Endothelial cell of umbilical vein (primary cell): ENCODE measurements around the gene TXNDC12. TPM values are rescaled to one million over a fixed set of nuclear protein-coding genes. Genes with fewer than 3 reads are reported as not detected.
"Not testable (repeated sequence)": the region's sequence is repeated elsewhere in the genome, so short reads cannot be mapped to it uniquely, and the experiment has no call there.

Experiments
- BruUV-seq: library from RNA; stranded (reverse); fragments of 400-500 nt; replicated peaks from 2 replicates; lab custom pipeline; 2021; lab: Mats Ljungman, UMichigan
- CTCF ChIA-PET: fragments of 300-600, 350-600 bp; sonication (Branson Sonifier 250); formaldehyde crosslinking; loops from one replicate; lab custom pipeline; 2021; ENCODE audit warnings: antibody characterized with exemption, inconsistent platforms; lab: Charles Lee
- POLR2A ChIA-PET: fragments of 300-600, 350-600 bp; sonication (Branson Sonifier 250); formaldehyde crosslinking; loops from one replicate; lab custom pipeline; 2021; ENCODE audit warnings: antibody characterized with exemption, inconsistent platforms; lab: Charles Lee
- DNase-seq: peaks from one replicate; pipeline ENCODE4 v3.0.0-alpha.2; 2011; ENCODE audit warnings: low read depth, low spot score
- FAIRE-seq: peaks from 2 replicates; lab custom pipeline; 2011; peaks lifted over from hg19 to GRCh38; lab: Jason Lieb, UNC
- H2AFZ ChIP-seq: 2 replicates; pipeline ENCODE4 v1.6.0; 2012; ENCODE audit warnings: low read depth, low read length, control low read depth, inconsistent platforms
- H3K27ac ChIP-seq: 2 replicates; pipeline ENCODE4 v1.5.1; 2011; ENCODE audit warnings: low read depth, mild to moderate bottlenecking, control low read depth, low read length, moderate library complexity; ENCODE audit not compliant: insufficient read depth
- H3K27me3 ChIP-seq, 2 experiments: 2 replicates each; pipeline versions ENCODE4 v1.6.0 to v1.6.1; 2011; ENCODE audit warnings: low read length in 2 of 2, mixed read lengths in 1 of 2; ENCODE audit not compliant: control insufficient read depth in 2 of 2, insufficient read depth in 2 of 2
- H3K36me3 ChIP-seq, 2 experiments: 2 replicates in 1 of 2; 3 replicates in 1 of 2; pipeline ENCODE4 v1.5.1; 2011; ENCODE audit warnings: low read length in 2 of 2, mild to moderate bottlenecking in 1 of 2, moderate library complexity in 1 of 2; ENCODE audit not compliant: control insufficient read depth in 2 of 2, insufficient read depth in 2 of 2; ENCODE audit errors: extremely low read depth in 1 of 2
- H3K4me1 ChIP-seq: 3 replicates; pipeline ENCODE4 v1.5.1; 2011; ENCODE audit warnings: mild to moderate bottlenecking, low read length; ENCODE audit not compliant: control insufficient read depth, insufficient read depth; ENCODE audit errors: extremely low read depth
- H3K4me2 ChIP-seq: 2 replicates; pipeline ENCODE4 v1.6.1; 2011; ENCODE audit warnings: low read length, control low read depth, mixed read lengths; ENCODE audit not compliant: insufficient read depth
- H3K4me3 ChIP-seq, 3 experiments: fragments of 200-600 bp in 1 of 3; sonication (generic), shearing (Covaris generic) in 1 of 3; replicated peaks in 1 of 3; 2 replicates each; pipeline ENCODE4 v1.5.1; 2011 to 2016; ENCODE audit warnings: control low read depth in 3 of 3, low read length in 3 of 3, mild to moderate bottlenecking in 2 of 3, inconsistent platforms in 1 of 3, low read depth in 1 of 3, moderate library complexity in 1 of 3; ENCODE audit not compliant: insufficient read depth in 1 of 3
- H3K79me2 ChIP-seq: 2 replicates; pipeline ENCODE4 v1.6.0; 2012; ENCODE audit warnings: low read length, inconsistent platforms; ENCODE audit not compliant: control insufficient read depth, insufficient read depth
- H3K9ac ChIP-seq: replicated peaks from 2 replicates; pipeline ENCODE3; 2011; ENCODE audit warnings: low read length, control low read depth; ENCODE audit not compliant: insufficient read depth; ENCODE audit errors: extremely low read depth
- H3K9me1 ChIP-seq: replicated peaks from 3 replicates; pipeline ENCODE4 v1.6.0; 2011; ENCODE audit warnings: mild to moderate bottlenecking, low read length; ENCODE audit not compliant: control insufficient read depth, insufficient read depth; ENCODE audit errors: extremely low read depth
- H3K9me3 ChIP-seq: replicated peaks from 2 replicates; pipeline ENCODE4 v1.5.1; 2012; ENCODE audit warnings: low read length, inconsistent platforms; ENCODE audit not compliant: control insufficient read depth, insufficient read depth
- H4K20me1 ChIP-seq: replicated peaks from 2 replicates; pipeline ENCODE3; 2011; ENCODE audit warnings: mild to moderate bottlenecking, low read length; ENCODE audit not compliant: control insufficient read depth, insufficient read depth; ENCODE audit errors: extremely low read depth
- CTCF ChIP-seq, 2 donors: IDR thresholded peaks; 1 replicate in 1 of 2; 2 replicates in 1 of 2; pipeline ENCODE4 v1.5.1; 2011; ENCODE audit warnings: low read length in 2 of 2, mild to moderate bottlenecking in 2 of 2, moderate library complexity in 2 of 2, control low read depth in 1 of 2, inconsistent platforms in 1 of 2, low read depth in 1 of 2; ENCODE audit not compliant: insufficient read depth in 1 of 2; ENCODE audit errors: extremely low read depth in 1 of 2
- EZH2 ChIP-seq: IDR thresholded peaks from 2 replicates; pipeline ENCODE4 v1.6.1; 2012; ENCODE audit warnings: borderline replicate concordance, low read depth, mild to moderate bottlenecking, moderate library complexity, low read length, inconsistent platforms; ENCODE audit not compliant: severe bottlenecking
- MYC ChIP-seq: IDR thresholded peaks from one replicate; pipeline ENCODE4 v1.6.1; 2011; ENCODE audit warnings: mild to moderate bottlenecking, low read depth, low read length
- POLR2AphosphoS5 ChIP-seq: IDR thresholded peaks from 2 replicates; pipeline ENCODE4 v1.6.1; 2012; ENCODE audit warnings: low read depth, mild to moderate bottlenecking, control low read depth, low read length, moderate library complexity; ENCODE audit not compliant: insufficient read depth
- dilution Hi-C: fragments of 300-500 bp; cut with MboI; formaldehyde crosslinking; loops from one replicate; pipeline ENCODE4 v1.15.0; 2019; ENCODE audit warnings: low sequenced_read_pairs; ENCODE audit not compliant: extremely low pct_ligation_motif_present
- intact Hi-C: fragments of 100-400 bp; cut with micrococcal nuclease; formaldehyde crosslinking; loops from one replicate; pipeline ENCODE4 v1.10.0; 2022
- polyA plus RNA-seq, 4 experiments: library from polyadenylated mRNA; depleted of rRNA in 3 of 4; stranded (reverse) in 3 of 4; unstranded in 1 of 4; fragments of >200 nt; gene quantifications; 2 replicates each; pipeline versions ENCODE4 v1.2.1 to v1.2.3, GENCODE V29; 2011 to 2012; ENCODE audit warnings: missing spikeins in 1 of 4
- total RNA-seq: library from RNA; stranded (reverse); gene quantifications from 2 replicates; pipeline ENCODE4 v1.2.3, GENCODE V29; 2021

The TXNDC12 gene
- total and polyA plus RNA-seq, 2 donors (not counting 3 experiments of a cell fraction or from before 2014, with no cell fraction given): 33.7 to 57.4 TPM

DNA sequence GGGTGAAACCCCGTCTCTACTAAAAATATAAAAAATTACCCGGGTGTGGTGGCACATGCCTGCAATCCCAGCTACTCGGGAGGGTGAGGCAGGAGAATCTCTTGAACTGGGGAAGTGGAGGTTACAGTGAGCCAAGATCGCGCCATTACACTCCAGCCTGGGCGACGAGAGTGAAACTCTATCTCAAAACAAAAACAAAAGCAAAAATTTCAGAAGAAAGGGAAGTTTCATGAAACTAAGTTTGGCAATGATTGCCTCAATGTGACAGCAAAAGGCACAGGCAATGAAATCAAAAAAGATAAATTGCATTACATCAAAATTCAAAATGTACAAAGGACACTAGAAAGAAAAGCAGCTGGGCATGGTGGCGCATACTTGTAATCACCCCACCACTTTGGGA lies 41.2 kb upstream of the TXNDC12 start:
- Histone ChIP-seq H3K36me3 (no peaks in the 10 kb centered on the region), H4K20me1 (no peaks in the 10 kb centered on the region), H3K9ac (no peak overlapping the region), H3K9me1 (no peaks in the 10 kb centered on the region), H3K9me3 (no peaks in the 10 kb centered on the region), H3K4me1 (no peaks in the 10 kb centered on the region), H3K4me2 (no peak overlapping the region), H2AFZ (no peak overlapping the region), H3K79me2 (no peaks in the 10 kb centered on the region), H3K27ac (no peak overlapping the region), H3K27me3 (peaks cover 0 to 4% of the 10 kb centered on the region in 2 experiments), H3K4me3 (no peak overlapping the region)
- ChIA-PET POLR2A (no interaction called here), CTCF (interaction anchor here (0.7 to 1.7 kb wide), 2 partner anchors 11 to 26 kb away, joined by 3 to 7 read pairs; no protein-coding TSS in a partner anchor)
- TF ChIP-seq POLR2AphosphoS5: no peak
- no peak for TF ChIP-seq CTCF (IDR thresholded peaks at IDR 0.05; ENCODE audit: extremely low read depth in 1 of 2, insufficient read depth in 1 of 2, low read depth in 1 of 2, low read length in 2 of 2)
- no peak for TF ChIP-seq EZH2
- no peak for TF ChIP-seq MYC
- no TSS peak for BruUV-seq
- DNase-seq (no peak), FAIRE-seq (no peak)
- intact Hi-C loops (no loop called here), dilution Hi-C loops (no loop called here)

DNA sequence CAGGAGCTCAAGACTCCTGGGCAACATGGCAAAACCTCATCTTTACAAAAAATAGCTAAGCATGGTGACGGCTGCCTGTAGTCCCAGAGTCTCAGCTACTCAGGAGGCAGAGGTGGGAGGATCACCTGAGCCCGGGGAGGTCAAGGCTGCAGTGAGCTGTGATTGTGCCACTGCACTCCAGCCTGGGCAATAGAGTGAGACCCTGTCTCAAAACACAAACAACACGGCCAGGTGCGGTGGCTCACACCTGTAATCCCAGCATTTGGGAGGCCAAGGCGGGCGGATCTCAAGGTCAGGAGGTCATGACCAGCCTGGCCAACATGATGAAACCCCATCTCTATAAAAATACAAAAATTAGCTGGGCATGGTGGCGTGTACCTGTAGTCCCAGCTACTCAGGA lies 39.3 kb upstream of the TXNDC12 start:
- H2AFZ ChIP-seq, H3K9ac ChIP-seq, H3K9me1 ChIP-seq, H3K9me3 ChIP-seq, CTCF ChIA-PET, H3K27me3 ChIP-seq, H3K36me3 ChIP-seq, POLR2A ChIA-PET, H3K27ac ChIP-seq, H3K79me2 ChIP-seq, H4K20me1 ChIP-seq, H3K4me2 ChIP-seq, intact Hi-C loops, H3K4me1 ChIP-seq, FAIRE-seq, dilution Hi-C loops, H3K4me3 ChIP-seq, BruUV-seq, DNase-seq: not testable (repeated sequence)

DNA sequence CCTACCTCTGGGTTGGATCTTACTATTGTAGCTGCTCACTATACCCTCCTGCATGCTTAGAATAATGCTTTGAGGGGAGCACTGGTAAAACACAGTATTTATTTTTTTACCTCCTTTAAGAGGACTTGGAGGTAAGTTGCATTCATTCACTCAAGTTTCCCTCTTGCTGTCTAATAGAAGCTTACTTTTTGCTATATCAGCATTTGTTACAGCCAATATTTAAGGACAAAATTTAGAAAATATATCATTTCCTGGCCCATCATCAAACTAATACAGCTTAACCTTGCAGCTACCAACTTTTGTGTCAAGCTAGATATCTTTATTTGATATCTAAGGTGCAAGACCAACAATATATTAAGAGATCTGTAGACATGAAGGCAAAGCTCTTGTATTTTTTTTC lies 32.9 kb upstream of the TXNDC12 start:
- CTCF ChIA-PET, H3K9ac ChIP-seq, FAIRE-seq, H2AFZ ChIP-seq, H4K20me1 ChIP-seq, H3K4me3 ChIP-seq, H3K4me2 ChIP-seq, H3K79me2 ChIP-seq, H3K9me1 ChIP-seq, dilution Hi-C loops, H3K27me3 ChIP-seq, H3K36me3 ChIP-seq, POLR2A ChIA-PET, BruUV-seq, intact Hi-C loops, H3K9me3 ChIP-seq, H3K27ac ChIP-seq, H3K4me1 ChIP-seq, DNase-seq: not testable (repeated sequence)
